Common myeloid progenitor, CD34-positive (primary cell): ENCODE data around the gene EFCAB12.

ENCODE experiments used
- CTCF ChIA-PET: fragments of 350-600 bp; sonication (Branson Sonifier 250); formaldehyde crosslinking; loops from one replicate; lab custom pipeline; 2021; ENCODE audit warnings: antibody characterized with exemption; lab: Charles Lee
- POLR2A ChIA-PET: fragments of 350-600 bp; sonication (Branson Sonifier 250); formaldehyde crosslinking; loops from one replicate; lab custom pipeline; 2021; ENCODE audit warnings: antibody characterized with exemption; lab: Charles Lee
- DNase-seq, 3 donors: peaks; one replicate each; pipeline versions ENCODE4 v3.0.0 to v3.0.0-alpha.2; 2013
- H3K27ac ChIP-seq, 2 experiments: 1 replicate in 1 of 2; 2 replicates in 1 of 2; pipeline ENCODE4 v1.7.0; 2013; ENCODE audit warnings: inconsistent platforms in 2 of 2, low read length in 2 of 2, mild to moderate bottlenecking in 2 of 2, low read depth in 1 of 2, moderate library complexity in 1 of 2; ENCODE audit not compliant: severe bottlenecking in 2 of 2, insufficient read depth in 1 of 2, poor library complexity in 1 of 2
- H3K27me3 ChIP-seq, 5 experiments: replicated peaks in 2 of 5; 1 replicate in 3 of 5; 2 replicates in 2 of 5; pipeline versions ENCODE4 v1.6.1 to v1.7.0; 2013; ENCODE audit warnings: low read length in 4 of 5, mild to moderate bottlenecking in 2 of 5, moderate library complexity in 2 of 5, inconsistent platforms in 1 of 5; ENCODE audit not compliant: insufficient read depth in 5 of 5, control insufficient read depth in 4 of 5
- H3K36me3 ChIP-seq, 4 experiments: 1 replicate in 2 of 4; 2 replicates in 2 of 4; pipeline versions ENCODE4 v1.6.1 to v1.7.0; 2013; ENCODE audit warnings: low read length in 3 of 4, control low read depth in 1 of 4, mild to moderate bottlenecking in 1 of 4; ENCODE audit not compliant: control insufficient read depth in 4 of 4, insufficient read depth in 4 of 4
- H3K4me1 ChIP-seq, 4 experiments: 1 replicate in 3 of 4; 2 replicates in 1 of 4; pipeline versions ENCODE4 v1.6.1 to v1.7.1; 2013; ENCODE audit warnings: low read length in 3 of 4, mild to moderate bottlenecking in 3 of 4, control low read depth in 1 of 4, inconsistent platforms in 1 of 4, moderate library complexity in 1 of 4; ENCODE audit not compliant: control insufficient read depth in 4 of 4, insufficient read depth in 4 of 4; ENCODE audit errors: control extremely low read depth in 1 of 4
- H3K4me3 ChIP-seq, 7 experiments: 1 replicate in 4 of 7; 2 replicates in 3 of 7; pipeline versions ENCODE4 v1.5.1 to v1.7.0; 2013; ENCODE audit warnings: mild to moderate bottlenecking in 7 of 7, low read length in 6 of 7, moderate library complexity in 6 of 7, inconsistent platforms in 2 of 7, low read depth in 2 of 7, control low read depth in 1 of 7; ENCODE audit not compliant: insufficient read depth in 4 of 7, control insufficient read depth in 1 of 7; ENCODE audit errors: extremely low read depth in 1 of 7
- H3K9me3 ChIP-seq, 5 experiments: 1 replicate in 4 of 5; 2 replicates in 1 of 5; pipeline versions ENCODE4 v1.6.1 to v1.7.1; 2013; ENCODE audit warnings: low read length in 4 of 5, mild to moderate bottlenecking in 2 of 5, inconsistent platforms in 1 of 5, low read depth in 1 of 5, moderate library complexity in 1 of 5; ENCODE audit not compliant: control insufficient read depth in 4 of 5, insufficient read depth in 2 of 5; ENCODE audit errors: control extremely low read depth in 1 of 5
- WGBS: methylation state at CpG from one replicate; pipeline ENCODE4 v1.1.5; 2013; ENCODE audit not compliant: insufficient coverage; 5-methylcytosine and 5-hydroxymethylcytosine counted together

The EFCAB12 gene

DNA sequence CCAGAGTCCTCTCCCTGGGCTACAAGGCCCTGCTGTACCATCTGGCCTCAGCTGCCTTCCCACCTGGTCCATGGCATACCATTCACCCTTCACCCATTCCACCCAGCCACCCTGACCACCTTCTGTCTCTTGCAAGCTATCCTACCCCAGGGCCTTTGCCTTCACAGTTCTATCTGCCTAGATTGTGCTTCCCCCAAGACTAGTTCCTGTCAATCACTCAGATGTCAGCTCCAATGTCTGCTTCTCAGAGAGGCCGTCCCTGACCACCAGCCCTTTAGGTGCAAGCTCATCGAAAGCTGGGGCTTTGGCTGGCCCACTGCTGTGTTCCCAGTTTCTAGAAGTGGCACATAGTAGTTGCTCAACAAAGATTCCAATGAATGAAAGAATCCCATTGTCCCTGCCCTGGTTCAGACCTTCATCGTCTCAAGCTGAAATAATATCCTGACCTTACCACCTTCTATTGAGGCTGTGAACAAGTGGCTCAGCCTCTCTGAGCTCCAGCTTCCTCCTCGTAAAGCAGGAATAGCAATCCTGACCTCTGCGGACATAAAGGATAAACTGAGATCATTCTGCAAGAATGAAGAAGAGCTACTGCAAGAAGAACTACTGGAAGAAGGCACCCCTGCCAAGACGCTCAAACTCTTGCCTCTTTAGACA, 15.8 kb downstream of the EFCAB12 start:
- ChIA-PET CTCF (interaction anchor here (1.2 to 1.7 kb wide), 4 partner anchors 10 to 29 kb away, joined by 3 to 7 read pairs (median 5); no protein-coding TSS in a partner anchor), POLR2A (interaction anchor here (0.6 kb wide), 1 partner anchor 98 kb away, joined by 3 read pairs; no protein-coding TSS in a partner anchor)
- no peaks in the 10 kb centered on the region for H3K9me3 ChIP-seq
- no peaks in the 10 kb centered on the region for H3K4me1 ChIP-seq
- no peak overlapping the region for H3K4me3 ChIP-seq
- DNase-seq, result no peak
- no peaks in the 10 kb centered on the region for H3K36me3 ChIP-seq
- WGBS, result 95% methylated on average over 6 of the region's 6 CpGs
- H3K27ac ChIP-seq, result no peak overlapping the region
- H3K27me3 ChIP-seq, result no peaks in the 10 kb centered on the region

DNA sequence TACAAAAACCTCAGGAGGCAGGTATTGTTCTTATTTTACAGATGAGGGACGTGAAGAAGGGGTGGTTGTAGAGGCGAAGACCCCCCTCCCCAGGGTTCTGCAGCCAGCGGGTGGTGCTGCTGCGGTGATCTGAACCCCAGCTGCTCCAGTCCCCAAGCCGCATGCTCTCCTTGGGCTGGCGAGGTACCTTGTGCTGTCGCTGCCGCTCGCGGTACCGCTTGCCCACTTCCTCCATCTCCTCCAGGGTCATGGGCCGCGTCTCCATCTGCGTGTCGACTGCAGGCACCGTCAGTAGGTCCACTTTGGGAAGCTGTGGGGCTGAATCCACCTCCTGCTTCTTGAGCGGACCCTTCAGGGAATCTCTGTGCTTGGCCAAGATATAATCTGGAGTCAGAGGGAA, 17.5 kb downstream of the EFCAB12 start:
- POLR2A ChIA-PET, result no interaction called here
- CTCF ChIA-PET, result interaction anchor here (1.3 kb wide), 1 partner anchor 28 kb away, joined by 6 read pairs; no protein-coding TSS in a partner anchor
- Histone ChIP-seq H3K36me3 (no peaks in the 10 kb centered on the region), H3K27me3 (no peaks in the 10 kb centered on the region), H3K4me3 (no peak overlapping the region), H3K27ac (no peak overlapping the region), H3K9me3 (no peaks in the 10 kb centered on the region), H3K4me1 (no peaks in the 10 kb centered on the region)
- 77% methylated on average over 16 of the region's 17 CpGs for WGBS
- peak in 1 of 3 donors; percentile 24 for DNase-seq

DNA sequence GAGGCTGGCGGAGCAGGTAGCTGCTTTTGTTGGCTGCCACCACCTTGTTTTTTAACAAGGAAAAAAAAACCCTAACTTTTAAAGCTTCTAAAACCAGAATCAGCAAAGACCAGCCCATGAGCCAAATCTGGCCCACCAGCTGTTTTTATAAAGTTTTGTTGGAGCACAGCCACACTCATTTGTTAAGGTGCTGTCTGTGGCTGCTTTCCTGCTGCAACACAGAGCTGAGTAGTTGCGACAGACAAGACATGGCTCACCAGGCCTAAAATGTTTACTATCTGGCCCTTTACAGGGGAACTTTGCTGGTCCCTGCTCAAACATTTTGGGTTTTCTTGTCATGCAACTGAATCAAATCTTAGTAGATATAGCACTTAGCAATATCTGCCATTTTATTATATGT, 18.9 kb downstream of the EFCAB12 start:
- Histone ChIP-seq H3K27ac (no peak overlapping the region), H3K4me3 (no peak overlapping the region), H3K27me3 (no peaks in the 10 kb centered on the region), H3K9me3 (no peaks in the 10 kb centered on the region), H3K4me1 (no peaks in the 10 kb centered on the region), H3K36me3 (no peaks in the 10 kb centered on the region)
- no peak for DNase-seq
- ChIA-PET CTCF (interaction anchor here (0.7 kb wide), 1 partner anchor 10 kb away, joined by 3 read pairs; no protein-coding TSS in a partner anchor), POLR2A (no interaction called here)
- no CpG with 5 or more reads among the region's 2 CpGs for WGBS

DNA sequence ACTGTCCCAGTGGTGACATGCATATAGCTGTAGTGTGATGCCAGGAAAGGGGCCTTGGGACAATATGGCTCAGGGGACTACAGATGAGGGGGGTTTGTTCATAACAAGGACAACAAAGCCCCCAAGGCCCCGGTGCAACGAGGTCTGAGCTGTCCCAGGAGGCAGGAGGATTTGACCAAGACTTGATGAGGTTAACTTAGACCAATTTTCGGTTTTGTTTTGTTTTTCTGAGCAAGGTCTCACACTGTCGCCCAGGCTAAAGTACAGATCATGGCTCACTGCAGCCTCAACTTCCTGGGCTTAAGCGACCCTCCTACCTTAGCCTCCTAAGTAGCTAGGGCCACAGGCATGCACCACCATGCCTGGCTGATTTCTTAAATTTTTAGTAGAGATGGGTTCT, 23.8 kb downstream of the EFCAB12 start:
- DNase-seq, result no peak
- ChIA-PET CTCF (interaction anchor here (1.2 to 1.3 kb wide), 2 partner anchors 16 to 18 kb away, joined by 3 read pairs; no protein-coding TSS in a partner anchor), POLR2A (no interaction called here)
- H3K27me3 ChIP-seq, result no peaks in the 10 kb centered on the region
- H3K4me3 ChIP-seq, result no peak overlapping the region
- H3K27ac ChIP-seq, result no peak overlapping the region
- no peaks in the 10 kb centered on the region for H3K9me3 ChIP-seq
- no peaks in the 10 kb centered on the region for H3K36me3 ChIP-seq
- WGBS, result 90% methylated on average over 4 of the region's 5 CpGs
- peaks cover 0 to 3% (median 0%) of the 10 kb centered on the region in 4 experiments for H3K4me1 ChIP-seq

DNA sequence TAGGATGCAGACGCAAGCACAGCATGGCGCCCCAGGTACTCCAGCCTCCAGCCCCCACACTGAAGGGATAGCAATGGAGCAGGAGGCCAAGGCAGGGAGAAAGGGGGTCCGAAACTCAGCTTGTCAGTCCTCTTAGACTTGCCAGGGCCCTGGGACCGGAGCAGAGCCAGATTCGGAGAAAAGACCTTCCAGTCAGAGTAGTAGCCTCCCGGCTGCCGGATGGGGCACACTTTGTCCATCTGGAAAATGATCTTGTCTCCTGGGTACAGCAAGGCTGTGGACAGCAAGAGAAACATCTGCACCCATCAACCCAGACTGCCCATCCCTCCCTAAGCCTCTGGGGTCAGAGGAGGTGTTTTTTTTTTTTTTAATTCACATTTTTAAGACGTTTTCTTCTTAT, 24.3 kb downstream of the EFCAB12 start:
- no peak overlapping the region for H3K27ac ChIP-seq
- POLR2A ChIA-PET, result no interaction called here
- no peaks in the 10 kb centered on the region for H3K27me3 ChIP-seq
- peaks cover 0 to 3% (median 0%) of the 10 kb centered on the region in 4 experiments for H3K4me1 ChIP-seq
- no peak overlapping the region for H3K4me3 ChIP-seq
- no peaks in the 10 kb centered on the region for H3K9me3 ChIP-seq
- no peaks in the 10 kb centered on the region for H3K36me3 ChIP-seq
- 100% methylated on average over 5 of the region's 8 CpGs for WGBS
- CTCF ChIA-PET, result interaction anchor here (1.3 kb wide), 1 partner anchor 16 kb away, joined by 3 read pairs; no protein-coding TSS in a partner anchor
- DNase-seq, result no peak

DNA sequence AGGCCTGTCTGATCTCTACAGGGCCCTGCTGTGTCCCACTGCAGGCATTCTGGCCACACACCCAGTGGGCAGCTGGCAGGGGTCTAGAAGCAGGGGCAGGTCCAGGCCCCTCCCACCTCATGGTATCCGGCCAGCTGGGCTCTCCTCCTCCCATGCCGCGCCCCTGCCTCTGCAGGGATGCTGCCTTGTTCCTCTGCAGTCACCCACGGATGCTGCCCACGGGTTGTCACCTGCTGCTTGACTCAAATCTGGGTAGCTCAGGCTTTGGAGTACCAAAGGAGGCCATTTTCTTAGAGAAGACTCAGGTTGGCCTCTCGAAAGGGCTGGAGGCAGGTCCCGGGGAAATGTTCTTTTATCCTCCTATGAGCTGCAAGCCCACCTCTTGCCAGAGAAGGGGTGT, 25.0 kb downstream of the EFCAB12 start:
- no peaks in the 10 kb centered on the region for H3K27me3 ChIP-seq
- peaks cover 0 to 7% (median 1%) of the 10 kb centered on the region in 4 experiments for H3K4me1 ChIP-seq
- WGBS, result 96% methylated on average over 7 of the region's 7 CpGs
- H3K27ac ChIP-seq, result no peak overlapping the region
- no peaks in the 10 kb centered on the region for H3K36me3 ChIP-seq
- no peaks in the 10 kb centered on the region for H3K9me3 ChIP-seq
- DNase-seq, result no peak
- POLR2A ChIA-PET, result no interaction called here
- no peak overlapping the region for H3K4me3 ChIP-seq
- CTCF ChIA-PET, result interaction anchor here (1.0 to 1.7 kb wide), 2 partner anchors 17 to 20 kb away, joined by 3 to 4 read pairs; no protein-coding TSS in a partner anchor

DNA sequence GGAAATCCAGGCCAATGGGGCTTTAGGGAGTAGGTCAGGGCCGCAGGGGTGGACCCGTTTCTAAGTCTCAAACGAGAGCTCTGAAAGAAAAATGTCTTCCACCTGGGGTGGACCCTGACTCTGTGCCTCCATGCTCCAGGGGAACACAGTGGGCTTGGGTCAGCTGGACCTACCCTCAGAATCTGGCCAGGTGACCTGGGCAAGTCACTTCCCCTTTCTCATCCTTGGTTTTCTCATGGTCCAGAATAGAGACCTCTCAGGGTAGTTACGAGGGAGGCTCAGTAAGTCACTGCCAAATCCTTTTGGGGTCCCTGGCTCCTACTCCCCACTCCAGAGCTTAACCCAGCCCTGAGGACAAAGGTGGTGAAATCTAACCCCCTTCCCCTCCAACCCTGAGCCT, 25.8 kb downstream of the EFCAB12 start:
- Histone ChIP-seq H3K36me3 (peaks cover 0 to 1% (median 0%) of the 10 kb centered on the region in 4 experiments), H3K4me1 (peaks cover 0 to 16% (median 8%) of the 10 kb centered on the region in 4 experiments), H3K27me3 (no peaks in the 10 kb centered on the region), H3K27ac (no peak overlapping the region), H3K4me3 (no peak overlapping the region), H3K9me3 (no peaks in the 10 kb centered on the region)
- CTCF ChIA-PET, result interaction anchor here (1.0 to 1.7 kb wide), 4 partner anchors 10 to 19 kb away, joined by 3 to 4 read pairs (median 4); no protein-coding TSS in a partner anchor
- 100% methylated on average over 3 of the region's 4 CpGs for WGBS
- POLR2A ChIA-PET, result no interaction called here
- no peak for DNase-seq
